ENCODE measurements around the gene CCDC188. TPM values are rescaled to one million over a fixed set of nuclear protein-coding genes. Genes with fewer than 3 reads are reported as not detected.

The CCDC188 gene
- total and polyA plus RNA-seq, 2 of the 13 experiments (the other 11 are each of a cell fraction or from before 2014, with no cell fraction given), result not detected

GRCh38 chr22:20128902-20129746 lies 21.7 kb downstream of the CCDC188 start (continued):
- TF ChIP-seq, protein P1, sequence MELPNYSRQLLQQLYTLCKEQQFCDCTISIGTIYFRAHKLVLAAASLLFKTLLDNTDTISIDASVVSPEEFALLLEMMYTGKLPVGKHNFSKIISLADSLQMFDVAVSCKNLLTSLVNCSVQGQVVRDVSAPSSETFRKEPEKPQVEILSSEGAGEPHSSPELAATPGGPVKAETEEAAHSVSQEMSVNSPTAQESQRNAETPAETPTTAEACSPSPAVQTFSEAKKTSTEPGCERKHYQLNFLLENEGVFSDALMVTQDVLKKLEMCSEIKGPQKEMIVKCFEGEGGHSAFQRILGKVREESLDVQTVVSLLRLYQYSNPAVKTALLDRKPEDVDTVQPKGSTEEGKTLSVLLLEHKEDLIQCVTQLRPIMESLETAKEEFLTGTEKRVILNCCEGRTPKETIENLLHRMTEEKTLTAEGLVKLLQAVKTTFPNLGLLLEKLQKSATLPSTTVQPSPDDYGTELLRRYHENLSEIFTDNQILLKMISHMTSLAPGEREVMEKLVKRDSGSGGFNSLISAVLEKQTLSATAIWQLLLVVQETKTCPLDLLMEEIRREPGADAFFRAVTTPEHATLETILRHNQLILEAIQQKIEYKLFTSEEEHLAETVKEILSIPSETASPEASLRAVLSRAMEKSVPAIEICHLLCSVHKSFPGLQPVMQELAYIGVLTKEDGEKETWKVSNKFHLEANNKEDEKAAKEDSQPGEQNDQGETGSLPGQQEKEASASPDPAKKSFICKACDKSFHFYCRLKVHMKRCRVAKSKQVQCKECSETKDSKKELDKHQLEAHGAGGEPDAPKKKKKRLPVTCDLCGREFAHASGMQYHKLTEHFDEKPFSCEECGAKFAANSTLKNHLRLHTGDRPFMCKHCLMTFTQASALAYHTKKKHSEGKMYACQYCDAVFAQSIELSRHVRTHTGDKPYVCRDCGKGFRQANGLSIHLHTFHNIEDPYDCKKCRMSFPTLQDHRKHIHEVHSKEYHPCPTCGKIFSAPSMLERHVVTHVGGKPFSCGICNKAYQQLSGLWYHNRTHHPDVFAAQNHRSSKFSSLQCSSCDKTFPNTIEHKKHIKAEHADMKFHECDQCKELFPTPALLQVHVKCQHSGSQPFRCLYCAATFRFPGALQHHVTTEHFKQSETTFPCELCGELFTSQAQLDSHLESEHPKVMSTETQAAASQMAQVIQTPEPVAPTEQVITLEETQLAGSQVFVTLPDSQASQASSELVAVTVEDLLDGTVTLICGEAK (IDR thresholded peaks at IDR 0.05), result no peak
- TF ChIP-seq, protein P1 (CRISPR knock-in tag; IDR thresholded peaks at IDR 0.05), result peak; percentile 82
- TF ChIP-seq SMARCE1 (IDR thresholded peaks at IDR 0.05; ENCODE audit: borderline replicate concordance), result no peak
- TF ChIP-seq EP300 (IDR thresholded peaks at IDR 0.05; ENCODE audit: low read depth in 2 of 2, low read length in 2 of 2), result peak in 1 of 2 experiments; percentile 72; a peak in 3 of 4 replicates
- TF ChIP-seq EP300 (CRISPR knock-in tag; IDR thresholded peaks at IDR 0.05; ENCODE audit: borderline replicate concordance), result no peak
- TF ChIP-seq, protein P2, sequence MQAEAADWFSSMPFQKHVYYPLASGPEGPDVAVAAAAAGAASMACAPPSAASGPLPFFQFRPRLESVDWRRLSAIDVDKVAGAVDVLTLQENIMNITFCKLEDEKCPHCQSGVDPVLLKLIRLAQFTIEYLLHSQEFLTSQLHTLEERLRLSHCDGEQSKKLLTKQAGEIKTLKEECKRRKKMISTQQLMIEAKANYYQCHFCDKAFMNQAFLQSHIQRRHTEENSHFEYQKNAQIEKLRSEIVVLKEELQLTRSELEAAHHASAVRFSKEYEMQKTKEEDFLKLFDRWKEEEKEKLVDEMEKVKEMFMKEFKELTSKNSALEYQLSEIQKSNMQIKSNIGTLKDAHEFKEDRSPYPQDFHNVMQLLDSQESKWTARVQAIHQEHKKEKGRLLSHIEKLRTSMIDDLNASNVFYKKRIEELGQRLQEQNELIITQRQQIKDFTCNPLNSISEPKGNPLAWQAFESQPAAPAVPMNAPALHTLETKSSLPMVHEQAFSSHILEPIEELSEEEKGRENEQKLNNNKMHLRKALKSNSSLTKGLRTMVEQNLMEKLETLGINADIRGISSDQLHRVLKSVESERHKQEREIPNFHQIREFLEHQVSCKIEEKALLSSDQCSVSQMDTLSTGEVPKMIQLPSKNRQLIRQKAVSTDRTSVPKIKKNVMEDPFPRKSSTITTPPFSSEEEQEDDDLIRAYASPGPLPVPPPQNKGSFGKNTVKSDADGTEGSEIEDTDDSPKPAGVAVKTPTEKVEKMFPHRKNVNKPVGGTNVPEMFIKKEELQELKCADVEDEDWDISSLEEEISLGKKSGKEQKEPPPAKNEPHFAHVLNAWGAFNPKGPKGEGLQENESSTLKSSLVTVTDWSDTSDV (CRISPR knock-in tag; IDR thresholded peaks at IDR 0.05), result no peak
- no peak for TF ChIP-seq ZNF33B (CRISPR knock-in tag; IDR thresholded peaks at IDR 0.05)
- TF ChIP-seq, protein P3, sequence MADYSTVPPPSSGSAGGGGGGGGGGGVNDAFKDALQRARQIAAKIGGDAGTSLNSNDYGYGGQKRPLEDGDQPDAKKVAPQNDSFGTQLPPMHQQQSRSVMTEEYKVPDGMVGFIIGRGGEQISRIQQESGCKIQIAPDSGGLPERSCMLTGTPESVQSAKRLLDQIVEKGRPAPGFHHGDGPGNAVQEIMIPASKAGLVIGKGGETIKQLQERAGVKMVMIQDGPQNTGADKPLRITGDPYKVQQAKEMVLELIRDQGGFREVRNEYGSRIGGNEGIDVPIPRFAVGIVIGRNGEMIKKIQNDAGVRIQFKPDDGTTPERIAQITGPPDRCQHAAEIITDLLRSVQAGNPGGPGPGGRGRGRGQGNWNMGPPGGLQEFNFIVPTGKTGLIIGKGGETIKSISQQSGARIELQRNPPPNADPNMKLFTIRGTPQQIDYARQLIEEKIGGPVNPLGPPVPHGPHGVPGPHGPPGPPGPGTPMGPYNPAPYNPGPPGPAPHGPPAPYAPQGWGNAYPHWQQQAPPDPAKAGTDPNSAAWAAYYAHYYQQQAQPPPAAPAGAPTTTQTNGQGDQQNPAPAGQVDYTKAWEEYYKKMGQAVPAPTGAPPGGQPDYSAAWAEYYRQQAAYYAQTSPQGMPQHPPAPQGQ (CRISPR knock-in tag; IDR thresholded peaks at IDR 0.05; ENCODE audit: borderline replicate concordance), result peak; percentile 22; the same call in 1 of the 2 replicates
- TF ChIP-seq, protein P4, sequence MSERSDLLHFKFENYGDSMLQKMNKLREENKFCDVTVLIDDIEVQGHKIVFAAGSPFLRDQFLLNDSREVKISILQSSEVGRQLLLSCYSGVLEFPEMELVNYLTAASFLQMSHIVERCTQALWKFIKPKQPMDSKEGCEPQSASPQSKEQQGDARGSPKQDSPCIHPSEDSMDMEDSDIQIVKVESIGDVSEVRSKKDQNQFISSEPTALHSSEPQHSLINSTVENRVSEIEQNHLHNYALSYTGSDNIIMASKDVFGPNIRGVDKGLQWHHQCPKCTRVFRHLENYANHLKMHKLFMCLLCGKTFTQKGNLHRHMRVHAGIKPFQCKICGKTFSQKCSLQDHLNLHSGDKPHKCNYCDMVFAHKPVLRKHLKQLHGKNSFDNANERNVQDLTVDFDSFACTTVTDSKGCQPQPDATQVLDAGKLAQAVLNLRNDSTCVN (CRISPR knock-in tag; IDR thresholded peaks at IDR 0.05; ENCODE audit: borderline replicate concordance), result no peak
- TF ChIP-seq NFATC3 (CRISPR knock-in tag; IDR thresholded peaks at IDR 0.05), result no peak
- TF ChIP-seq PHF5A (CRISPR knock-in tag; IDR thresholded peaks at IDR 0.05; ENCODE audit: low read depth, unreplicated experiment), result no peak
